IMR-90 (cell line): Measurements from ENCODE around the gene VPS8. TPM values are rescaled to one million over a fixed set of nuclear protein-coding genes. Genes with fewer than 3 reads are reported as not detected.

Experiments
- ATAC-seq: fragments of 200-7000 bp; cut with Tn5 transposase; 2 replicates; pipeline ENCODE4 v1.9.1; 2020; ENCODE audit warnings: low read depth, mild to moderate bottlenecking, moderate library complexity
- BruUV-seq: library from RNA; stranded (reverse); fragments of 400-500 nt; replicated peaks from 2 replicates; lab custom pipeline; 2021; lab: Mats Ljungman, UMichigan
- CTCF ChIA-PET: fragments of 300-600 bp; formaldehyde crosslinking; extraction: SDS; loops from one replicate; lab custom pipeline; 2021; ENCODE audit warnings: antibody characterized with exemption; lab: Yijun Ruan, JAX
- POLR2A ChIA-PET: fragments of 300-600 bp; sonication (Branson Sonifier 250); formaldehyde crosslinking; loops from one replicate; lab custom pipeline; 2022; ENCODE audit warnings: antibody characterized with exemption; ENCODE audit not compliant: unreplicated experiment; lab: Charles Lee
- DNase-seq: peaks from one replicate; pipeline ENCODE4 v3.0.0; 2013
- H2AFZ ChIP-seq: replicated peaks from 2 replicates; pipeline ENCODE3; 2013; ENCODE audit warnings: low read length, mild to moderate bottlenecking; ENCODE audit not compliant: poor library complexity
- H2AK5ac ChIP-seq: 2 replicates; pipeline ENCODE4 v1.6.1; 2013; ENCODE audit warnings: low read depth, low read length, inconsistent platforms
- H2AK9ac ChIP-seq: replicated peaks from 2 replicates; pipeline ENCODE3; 2013; ENCODE audit warnings: mild to moderate bottlenecking, low read depth, low read length, moderate library complexity; ENCODE audit not compliant: poor library complexity
- H2BK120ac ChIP-seq: 2 replicates; pipeline ENCODE4 v1.6.1; 2013; ENCODE audit warnings: low read depth, low read length, inconsistent platforms
- H2BK15ac ChIP-seq: 3 replicates; pipeline ENCODE4 v1.6.1; 2013; ENCODE audit warnings: low read depth, low read length, inconsistent platforms
- H2BK20ac ChIP-seq: 2 replicates; pipeline ENCODE4 v1.6.1; 2013; ENCODE audit warnings: low read depth, mild to moderate bottlenecking, inconsistent platforms, low read length, moderate library complexity
- H2BK5ac ChIP-seq: 2 replicates; pipeline ENCODE4 v1.6.1; 2013; ENCODE audit warnings: mild to moderate bottlenecking, low read depth, low read length, inconsistent platforms; ENCODE audit not compliant: poor library complexity, severe bottlenecking
- H3K14ac ChIP-seq: replicated peaks from 2 replicates; pipeline ENCODE4 v1.6.1; 2013; ENCODE audit warnings: low read depth, low read length, inconsistent platforms
- H3K18ac ChIP-seq: 2 replicates; pipeline ENCODE4 v1.6.1; 2013; ENCODE audit warnings: low read depth, low read length, control low read depth
- H3K23ac ChIP-seq: 2 replicates; pipeline ENCODE4 v1.6.1; 2013; ENCODE audit warnings: low read depth, low read length, inconsistent platforms
- H3K27ac ChIP-seq: 2 replicates; pipeline ENCODE4 v1.5.1; 2013; ENCODE audit warnings: mild to moderate bottlenecking, control low read depth, low read length; ENCODE audit not compliant: insufficient read depth
- H3K27me3 ChIP-seq: 2 replicates; pipeline ENCODE4 v1.6.1; 2013; ENCODE audit warnings: low read length; ENCODE audit not compliant: control insufficient read depth, insufficient read depth
- H3K36me3 ChIP-seq: 2 replicates; pipeline ENCODE4 v1.6.1; 2013; ENCODE audit warnings: low read length, mixed read lengths; ENCODE audit not compliant: control insufficient read depth, insufficient read depth
- H3K4ac ChIP-seq: 2 replicates; pipeline ENCODE4 v1.6.1; 2013; ENCODE audit warnings: low read depth, low read length, inconsistent platforms
- H3K4me1 ChIP-seq: 2 replicates; pipeline ENCODE4 v1.6.1; 2013; ENCODE audit warnings: low read length, mixed read lengths; ENCODE audit not compliant: control insufficient read depth, insufficient read depth
- H3K4me2 ChIP-seq: 2 replicates; pipeline ENCODE4 v1.6.1; 2013; ENCODE audit warnings: low read depth, mild to moderate bottlenecking, control low read depth, low read length, moderate library complexity
- H3K4me3 ChIP-seq: 2 replicates; pipeline ENCODE4 v1.5.1; 2013; ENCODE audit warnings: low read depth, mild to moderate bottlenecking, control low read depth, low read length, moderate library complexity; ENCODE audit not compliant: insufficient read depth
- H3K56ac ChIP-seq: 2 replicates; pipeline ENCODE4 v1.6.1; 2013; ENCODE audit warnings: low read length, inconsistent platforms; ENCODE audit not compliant: insufficient read depth; ENCODE audit errors: extremely low read depth
- H3K79me1 ChIP-seq, 2 experiments: 2 replicates each; pipeline ENCODE4 v1.6.1; 2013; ENCODE audit warnings: low read length in 2 of 2, inconsistent platforms in 1 of 2, low read depth in 1 of 2
- H3K9ac ChIP-seq: 2 replicates; pipeline ENCODE4 v1.6.1; 2013; ENCODE audit warnings: low read depth, low read length, control low read depth
- H3K9me1 ChIP-seq: 2 replicates; pipeline ENCODE4 v1.6.1; 2013; ENCODE audit warnings: low read length, inconsistent platforms; ENCODE audit not compliant: insufficient read depth
- H3K9me3 ChIP-seq: 2 replicates; pipeline ENCODE4 v1.6.1; 2013; ENCODE audit warnings: low read length; ENCODE audit not compliant: control insufficient read depth, insufficient read depth
- H4K20me1 ChIP-seq: 2 replicates; pipeline ENCODE4 v1.6.1; 2013; ENCODE audit warnings: low read length, inconsistent platforms; ENCODE audit not compliant: insufficient read depth
- H4K5ac ChIP-seq: 2 replicates; pipeline ENCODE4 v1.6.1; 2013; ENCODE audit warnings: mild to moderate bottlenecking, low read depth, low read length, control low read depth
- H4K8ac ChIP-seq, 2 experiments: 2 replicates each; pipeline ENCODE4 v1.6.1; 2013; ENCODE audit warnings: low read depth in 2 of 2, low read length in 2 of 2, control low read depth in 1 of 2, inconsistent platforms in 1 of 2
- H4K91ac ChIP-seq: 2 replicates; pipeline ENCODE4 v1.6.1; 2013; ENCODE audit warnings: low read depth, low read length, inconsistent platforms; ENCODE audit not compliant: insufficient read depth
- FOS ChIP-seq: fragments of 150-350 bp; IDR thresholded peaks from 2 replicates; pipeline ENCODE4 v1.6.1; 2016; ENCODE audit warnings: low read depth, low read length
- POLR2A ChIP-seq: IDR thresholded peaks from 2 replicates; pipeline ENCODE4 v1.6.1; 2012; ENCODE audit warnings: mild to moderate bottlenecking, low read depth, low read length
- SMC3 ChIP-seq: fragments of 150-350 bp; IDR thresholded peaks from 2 replicates; pipeline ENCODE4 v1.6.1; 2016; ENCODE audit warnings: low read depth, mild to moderate bottlenecking, antibody characterized with exemption, low read length, moderate library complexity
- WGBS, 2 experiments: methylation state at CpG; one replicate each; pipeline versions ENCODE4 v1.1.5 to v1.1.7; 2013; ENCODE audit warnings: missing lambda C conversion rate in 2 of 2; ENCODE audit not compliant: insufficient read length in 1 of 2; ENCODE audit errors: extremely low coverage in 2 of 2; 5-methylcytosine and 5-hydroxymethylcytosine counted together
- dilution Hi-C: fragments of 300-500 bp; cut with HindIII; formaldehyde crosslinking; loops from one replicate; pipeline ENCODE4 v1.14.3; 2018; ENCODE audit warnings: low sequenced_read_pairs; ENCODE audit not compliant: unreplicated experiment
- in situ Hi-C: fragments of 300-500 bp; cut with MboI; formaldehyde crosslinking; loops from 3 replicates; pipeline ENCODE4 v1.14.3; 2019; ENCODE audit warnings: low sequenced_read_pairs, inconsistent platforms, mixed read lengths
- intact Hi-C: fragments of 100-400 bp; cut with micrococcal nuclease; formaldehyde crosslinking; loops from 2 replicates; pipeline ENCODE4 v1.10.0; 2022
- polyA plus RNA-seq, 3 experiments: library from polyadenylated mRNA; depleted of rRNA; stranded (reverse); fragments of >200 nt; gene quantifications; 2 replicates each; pipeline ENCODE4 v1.2.3, GENCODE V29; 2012; ENCODE audit warnings: low replicate concordance in 1 of 3
- total RNA-seq: library from RNA; depleted of rRNA; stranded (reverse); fragments of >200 nt; gene quantifications from 2 replicates; pipeline ENCODE4 v1.2.3, GENCODE V29; 2012
- TF ChIP-seq, protein P1 (sequence below): fragments of 150-350 bp; IDR thresholded peaks from 2 replicates; pipeline ENCODE4 v1.6.1; 2016; ENCODE audit warnings: low read depth, mild to moderate bottlenecking, low read length, moderate library complexity, borderline replicate concordance
- TF ChIP-seq, protein P2 (sequence below): fragments of 150-350 bp; IDR thresholded peaks from 2 replicates; pipeline ENCODE4 v1.6.1; 2017; ENCODE audit warnings: mild to moderate bottlenecking, antibody characterized with exemption, low read length, low read depth

Gene VPS8
- total and polyA plus RNA-seq, 2 of the 4 experiments (the other 2 are of a cell fraction), result 14.0 to 56.1 TPM

DNA sequence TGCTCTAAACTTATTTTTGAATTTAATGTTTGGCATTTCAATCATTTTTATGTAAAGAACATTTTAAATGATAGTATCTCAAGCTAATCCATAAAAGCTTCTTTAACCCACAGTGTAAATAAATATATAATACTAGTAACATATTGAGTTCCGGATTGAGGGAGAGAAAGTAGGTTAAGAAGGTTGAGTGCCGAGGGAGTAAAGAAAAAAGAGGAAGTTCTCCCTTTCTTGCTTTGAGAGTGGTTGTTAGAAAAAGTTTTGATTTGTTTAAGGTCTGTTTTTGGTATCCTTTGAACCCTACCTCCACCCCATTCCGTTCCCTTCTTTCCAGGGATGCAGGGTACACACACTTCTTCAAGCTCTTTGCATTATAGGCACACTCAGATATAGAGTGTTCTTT, 130.8 kb downstream of the VPS8 start:
- Histone ChIP-seq H2AK5ac (no peak overlapping the region), H3K4ac (no peak overlapping the region), H2BK5ac (no peak overlapping the region), H3K4me2 (no peak overlapping the region), H4K8ac (no peak overlapping the region), H3K9me1 (peaks cover 5% of the 10 kb centered on the region; the same call in 1 of the 2 replicates), H3K27me3 (no peaks in the 10 kb centered on the region), H2BK15ac (no peak overlapping the region), H3K23ac (no peak overlapping the region), H3K9me3 (no peaks in the 10 kb centered on the region), H4K5ac (no peak overlapping the region), H3K56ac (no peak overlapping the region), H2BK120ac (no peak overlapping the region), H2BK20ac (no peak overlapping the region), H3K14ac (no peak overlapping the region), H2AFZ (no peak overlapping the region), H3K18ac (no peak overlapping the region), H2AK9ac (no peak overlapping the region), H4K20me1 (no peaks in the 10 kb centered on the region), H3K27ac (no peak overlapping the region), H3K79me1 (no peaks in the 10 kb centered on the region), H3K36me3 (0 out of 2 replicates have a peak, but pooled peaks cover 2% of the 10 kb centered on the region), H4K91ac (no peak overlapping the region), H3K4me3 (no peak overlapping the region), H3K4me1 (no peaks in the 10 kb centered on the region), H3K9ac (no peak overlapping the region)
- ATAC-seq (no peak), DNase-seq (no peak)
- dilution Hi-C loops (no loop called here), intact Hi-C loops (no loop called here), in situ Hi-C loops (no loop called here)
- no CpG with 5 or more reads among the region's 3 CpGs for WGBS, 2 experiments
- ChIA-PET CTCF (no interaction called here), POLR2A (no interaction called here)
- no peak for TF ChIP-seq SMC3
- no peak for TF ChIP-seq POLR2A
- TF ChIP-seq, protein P1, sequence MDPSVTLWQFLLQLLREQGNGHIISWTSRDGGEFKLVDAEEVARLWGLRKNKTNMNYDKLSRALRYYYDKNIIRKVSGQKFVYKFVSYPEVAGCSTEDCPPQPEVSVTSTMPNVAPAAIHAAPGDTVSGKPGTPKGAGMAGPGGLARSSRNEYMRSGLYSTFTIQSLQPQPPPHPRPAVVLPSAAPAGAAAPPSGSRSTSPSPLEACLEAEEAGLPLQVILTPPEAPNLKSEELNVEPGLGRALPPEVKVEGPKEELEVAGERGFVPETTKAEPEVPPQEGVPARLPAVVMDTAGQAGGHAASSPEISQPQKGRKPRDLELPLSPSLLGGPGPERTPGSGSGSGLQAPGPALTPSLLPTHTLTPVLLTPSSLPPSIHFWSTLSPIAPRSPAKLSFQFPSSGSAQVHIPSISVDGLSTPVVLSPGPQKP, result no peak
- TF ChIP-seq FOS, result no peak
- TF ChIP-seq, protein P2, sequence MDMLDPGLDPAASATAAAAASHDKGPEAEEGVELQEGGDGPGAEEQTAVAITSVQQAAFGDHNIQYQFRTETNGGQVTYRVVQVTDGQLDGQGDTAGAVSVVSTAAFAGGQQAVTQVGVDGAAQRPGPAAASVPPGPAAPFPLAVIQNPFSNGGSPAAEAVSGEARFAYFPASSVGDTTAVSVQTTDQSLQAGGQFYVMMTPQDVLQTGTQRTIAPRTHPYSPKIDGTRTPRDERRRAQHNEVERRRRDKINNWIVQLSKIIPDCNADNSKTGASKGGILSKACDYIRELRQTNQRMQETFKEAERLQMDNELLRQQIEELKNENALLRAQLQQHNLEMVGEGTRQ, result no peak
- no TSS peak for BruUV-seq
